ENCODE results near the gene ABCC4.
"Not testable (repeated sequence)": the region's sequence is repeated elsewhere in the genome, so short reads cannot be mapped to it uniquely, and the experiment has no call there.

Gene ABCC4

DNA sequence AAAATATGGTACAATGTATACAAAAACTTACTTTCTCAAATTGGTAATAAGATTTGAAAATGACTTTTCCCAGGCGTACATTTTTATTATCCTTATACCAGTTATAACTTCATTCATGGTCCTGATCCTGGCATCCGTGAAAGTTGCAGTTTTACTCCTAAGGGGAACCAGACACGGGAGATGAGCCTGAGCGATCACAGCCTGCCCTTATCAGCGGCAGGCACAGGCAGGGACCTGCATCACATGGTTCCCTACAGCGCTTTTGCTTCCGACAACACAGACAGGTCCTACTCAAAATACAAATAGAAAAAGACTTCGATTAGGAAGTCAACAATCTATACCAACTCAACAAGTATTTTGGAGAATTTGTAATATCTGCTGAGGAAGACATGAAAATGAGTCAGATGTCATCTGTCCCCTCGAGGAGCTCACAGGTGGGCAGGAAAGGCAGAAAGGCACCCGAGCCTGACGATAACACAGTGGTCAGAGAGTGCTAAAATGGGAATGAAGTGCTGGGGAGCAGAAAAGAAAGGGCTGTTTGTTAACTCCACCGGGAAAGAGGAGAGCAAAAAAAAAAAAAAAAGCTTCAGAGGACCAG is 93.4 kb downstream of the ABCC4 start:
- TF ChIP-seq, protein P1, sequence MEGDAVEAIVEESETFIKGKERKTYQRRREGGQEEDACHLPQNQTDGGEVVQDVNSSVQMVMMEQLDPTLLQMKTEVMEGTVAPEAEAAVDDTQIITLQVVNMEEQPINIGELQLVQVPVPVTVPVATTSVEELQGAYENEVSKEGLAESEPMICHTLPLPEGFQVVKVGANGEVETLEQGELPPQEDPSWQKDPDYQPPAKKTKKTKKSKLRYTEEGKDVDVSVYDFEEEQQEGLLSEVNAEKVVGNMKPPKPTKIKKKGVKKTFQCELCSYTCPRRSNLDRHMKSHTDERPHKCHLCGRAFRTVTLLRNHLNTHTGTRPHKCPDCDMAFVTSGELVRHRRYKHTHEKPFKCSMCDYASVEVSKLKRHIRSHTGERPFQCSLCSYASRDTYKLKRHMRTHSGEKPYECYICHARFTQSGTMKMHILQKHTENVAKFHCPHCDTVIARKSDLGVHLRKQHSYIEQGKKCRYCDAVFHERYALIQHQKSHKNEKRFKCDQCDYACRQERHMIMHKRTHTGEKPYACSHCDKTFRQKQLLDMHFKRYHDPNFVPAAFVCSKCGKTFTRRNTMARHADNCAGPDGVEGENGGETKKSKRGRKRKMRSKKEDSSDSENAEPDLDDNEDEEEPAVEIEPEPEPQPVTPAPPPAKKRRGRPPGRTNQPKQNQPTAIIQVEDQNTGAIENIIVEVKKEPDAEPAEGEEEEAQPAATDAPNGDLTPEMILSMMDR (conservative IDR thresholded peaks at IDR 0.05; ENCODE audit: low read length): no peak
- DNase-seq (ENCODE audit: low read depth): no peak
- H3K4me3 ChIP-seq (ENCODE audit: low read length): no peak overlapping the region

DNA sequence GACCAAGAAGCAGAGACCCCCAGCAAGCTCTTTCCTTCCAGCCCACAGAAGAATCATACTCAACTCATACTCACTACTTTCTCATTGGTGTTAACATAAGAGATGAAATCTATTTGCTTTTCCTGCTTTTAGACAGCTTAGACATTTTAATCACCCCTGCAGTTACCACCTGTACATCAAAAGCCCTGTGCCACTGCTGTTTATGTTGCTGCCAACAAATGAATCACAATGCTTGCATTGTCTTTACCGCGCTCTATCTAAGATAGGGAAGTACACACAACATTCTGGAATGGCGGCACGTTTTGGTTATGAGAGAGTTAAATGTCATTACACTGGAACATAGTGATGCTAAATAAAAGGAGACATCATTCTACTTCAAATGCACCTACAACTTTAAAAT is 95.1 kb downstream of the ABCC4 start:
- TF ChIP-seq, protein P1 (conservative IDR thresholded peaks at IDR 0.05; ENCODE audit: low read length): no peak
- DNase-seq (ENCODE audit: low read depth): no peak
- H3K4me3 ChIP-seq (ENCODE audit: low read length): no peak overlapping the region

DNA sequence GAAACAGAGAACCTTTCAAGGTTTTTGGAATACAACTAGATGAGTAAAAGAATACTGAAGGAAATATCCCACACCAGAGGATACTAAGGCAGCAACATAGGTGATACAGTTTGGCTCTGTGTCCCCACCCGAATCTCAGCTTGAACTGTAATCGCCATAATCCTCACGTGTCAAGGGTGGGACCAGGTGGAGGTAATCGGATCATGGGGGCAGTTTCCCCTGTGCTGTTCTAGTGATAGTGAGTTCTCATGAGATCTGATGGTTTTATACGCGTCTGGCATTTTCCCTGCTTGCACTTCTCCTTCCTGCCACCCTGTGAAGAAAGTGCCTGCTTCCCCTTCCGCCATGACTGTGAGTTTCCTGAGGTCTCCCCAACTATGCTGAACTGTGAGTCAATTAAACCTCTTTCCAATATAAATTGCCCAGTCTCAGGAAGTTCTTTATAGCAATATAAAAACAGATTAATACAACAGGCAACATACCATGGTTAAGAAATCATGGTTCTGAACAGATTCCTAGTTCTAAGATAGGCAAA is 97.0 kb downstream of the ABCC4 start:
- TF ChIP-seq, protein P1 (conservative IDR thresholded peaks at IDR 0.05; ENCODE audit: low read length): no peak
- no peak for DNase-seq (ENCODE audit: low read depth)
- no peak overlapping the region for H3K4me3 ChIP-seq (ENCODE audit: low read length)

DNA sequence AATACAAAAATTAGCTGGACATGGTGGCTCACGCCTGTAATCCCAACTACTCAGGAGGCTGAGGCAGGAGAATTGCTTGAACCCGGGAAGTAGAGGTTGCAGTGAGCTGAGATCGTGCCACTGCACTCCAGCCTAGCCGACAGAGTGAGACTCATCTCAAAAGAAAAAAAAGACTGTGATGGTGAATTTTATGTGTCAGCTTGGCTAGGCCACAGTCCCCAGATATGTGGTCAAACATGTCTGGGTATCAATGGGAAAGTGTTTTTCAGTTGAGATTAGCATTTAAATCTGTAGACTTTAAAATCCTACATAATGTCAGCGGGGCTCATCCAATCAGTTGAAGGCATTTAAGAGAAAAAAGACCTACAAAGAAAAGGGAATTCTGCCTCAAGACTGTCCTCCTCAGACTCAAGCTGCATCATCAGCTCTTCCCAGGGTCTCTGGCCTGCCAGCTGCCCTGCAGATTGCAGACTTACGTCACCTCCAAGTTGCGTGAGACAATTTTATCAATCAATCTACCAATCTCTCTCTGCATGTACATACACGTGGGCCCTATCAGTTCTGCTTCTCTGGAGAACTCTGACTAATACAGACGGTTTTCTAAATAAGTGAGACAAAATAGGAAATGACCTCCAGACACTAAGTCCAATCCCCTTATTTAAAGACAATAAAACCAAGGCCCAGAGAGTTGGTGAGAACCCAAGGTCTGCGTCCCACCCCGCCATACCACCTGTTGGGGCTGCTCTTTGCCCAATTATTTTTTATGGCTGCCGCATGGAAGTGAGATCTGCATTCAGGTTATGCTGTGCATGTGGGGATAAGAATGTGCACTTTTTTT is 99.2 kb downstream of the ABCC4 start:
- DNase-seq (ENCODE audit: low read depth): peak; percentile 56
- H3K4me3 ChIP-seq (ENCODE audit: low read length): no peak overlapping the region
- TF ChIP-seq, protein P1 (conservative IDR thresholded peaks at IDR 0.05; ENCODE audit: low read length): no peak

DNA sequence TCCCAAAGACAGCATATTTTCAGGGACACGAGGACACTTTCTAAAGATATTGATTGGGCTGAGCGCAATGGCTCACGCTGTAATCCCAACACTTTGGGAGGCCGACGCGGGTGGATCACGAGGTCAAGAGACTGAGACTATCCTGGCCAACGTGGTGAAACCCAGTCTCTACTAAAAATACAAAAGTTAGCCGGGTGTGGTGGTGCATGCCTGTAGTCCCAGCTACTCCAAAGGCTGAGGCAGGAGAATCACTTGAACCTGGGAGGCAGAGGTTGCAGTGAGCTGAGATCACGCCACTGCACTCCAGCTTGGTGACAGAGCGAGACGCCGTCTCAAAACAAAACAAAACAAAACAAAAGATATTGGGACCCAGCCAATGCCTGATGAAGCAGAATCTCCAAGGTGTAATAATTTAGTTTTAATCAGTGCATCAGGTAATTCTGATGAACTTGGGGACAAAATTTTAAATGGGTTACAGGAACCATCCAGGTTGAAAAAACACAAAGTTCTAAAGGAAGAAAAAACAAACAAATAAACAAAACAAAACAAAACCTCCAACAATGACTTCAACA is 100.8 kb downstream of the ABCC4 start:
- DNase-seq (ENCODE audit: low read depth); H3K4me3 ChIP-seq (ENCODE audit: low read length): not testable (repeated sequence)

DNA sequence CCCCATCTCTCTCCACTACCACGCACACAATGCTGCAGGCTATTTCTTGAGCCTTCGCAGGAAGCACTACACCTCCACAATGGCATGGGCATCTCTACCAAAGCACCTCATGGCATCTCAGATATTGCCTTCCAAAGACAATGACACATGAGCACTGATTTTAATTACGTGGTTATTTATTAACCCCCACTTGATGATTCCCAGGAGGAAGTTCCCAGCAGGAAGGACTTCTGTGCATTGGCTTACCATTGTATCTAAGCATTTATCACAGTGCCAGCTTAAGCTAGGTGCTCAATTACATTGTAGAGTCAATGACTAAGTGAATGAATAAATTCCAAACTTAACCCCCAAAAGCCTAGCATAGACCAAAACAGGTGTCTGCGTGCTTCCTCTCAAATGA is 101.4 kb downstream of the ABCC4 start:
- TF ChIP-seq, protein P1 (conservative IDR thresholded peaks at IDR 0.05; ENCODE audit: low read length): no peak
- no peak overlapping the region for H3K4me3 ChIP-seq (ENCODE audit: low read length)
- no peak for DNase-seq (ENCODE audit: low read depth)

DNA sequence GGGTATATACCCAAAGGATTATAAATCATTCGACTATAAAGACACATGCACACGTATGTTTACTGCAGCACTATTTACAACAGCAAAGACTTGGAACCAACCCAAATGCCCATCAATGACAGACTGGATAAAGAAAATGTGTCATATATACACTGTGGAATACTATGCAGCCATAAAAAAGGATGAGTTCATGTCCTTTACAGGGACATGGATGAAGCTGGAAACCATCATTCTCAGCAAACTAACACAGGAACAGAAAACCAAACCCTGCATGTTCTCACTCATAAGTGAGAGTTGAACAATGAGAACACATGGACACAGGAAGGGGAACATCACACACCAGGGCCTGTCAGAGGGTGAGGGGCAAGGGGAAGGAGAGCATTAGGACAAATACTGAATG is 102.6 kb downstream of the ABCC4 start:
- not testable (repeated sequence) for H3K4me3 ChIP-seq (ENCODE audit: low read length); DNase-seq (ENCODE audit: low read depth)

DNA sequence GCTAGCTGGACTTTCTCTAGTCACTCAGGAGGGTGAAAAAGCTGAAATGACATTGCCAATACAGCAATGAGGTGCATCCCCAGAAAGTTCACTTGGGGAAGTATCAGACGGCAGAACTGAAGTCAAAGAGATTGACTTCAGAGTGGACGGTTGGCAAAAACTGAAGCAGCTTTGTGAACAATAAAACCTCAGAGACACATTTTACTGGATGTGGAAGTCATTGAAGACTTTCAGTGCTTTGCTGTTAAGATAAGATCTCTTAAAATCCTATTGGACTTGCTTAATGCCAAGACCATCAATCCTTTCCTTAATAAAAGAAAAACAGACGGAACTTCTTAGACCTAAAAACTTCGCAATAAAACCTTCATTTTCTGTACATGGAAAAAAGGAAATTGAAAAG is 103.7 kb downstream of the ABCC4 start:
- TF ChIP-seq, protein P1 (conservative IDR thresholded peaks at IDR 0.05; ENCODE audit: low read length): no peak
- DNase-seq (ENCODE audit: low read depth): no peak
- H3K4me3 ChIP-seq (ENCODE audit: low read length): no peak overlapping the region
